Measurements from ENCODE around the gene WNK3. TPM values are rescaled to one million over a fixed set of nuclear protein-coding genes. Genes with fewer than 3 reads are reported as not detected.
A peak's percentile ranks its signal among the peaks of the same experiment; 100 is the strongest.

Gene WNK3
- total and polyA plus RNA-seq, 9 of the 15 experiments (the other 6 are each of a cell fraction or from before 2014, with no cell fraction given): under 0.01 to 0.02 (median 0.01) TPM; not detected in 4

DNA sequence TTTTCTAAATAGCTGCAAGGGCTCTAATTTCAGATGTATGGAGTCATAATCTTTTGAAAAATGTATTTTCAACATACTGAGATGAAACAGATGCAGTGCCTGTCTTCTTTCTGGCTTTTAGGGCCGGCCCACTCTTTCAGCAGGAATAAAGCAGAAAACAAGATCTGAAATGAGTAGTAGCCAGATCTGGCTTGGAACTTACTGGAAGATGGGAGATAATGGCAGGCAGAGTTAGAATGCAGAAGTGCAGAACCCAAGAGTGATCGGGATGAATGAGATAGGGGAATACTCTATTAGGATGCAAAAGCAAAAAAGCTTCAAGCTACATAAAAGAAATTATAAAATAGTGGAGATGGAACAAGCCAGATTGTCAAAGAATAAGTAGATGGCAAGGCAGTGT is 173.4 kb downstream of the WNK3 start:
- ChIA-PET POLR2A (no interaction called here), CTCF (ENCODE audit: low intra/inter-chr PET ratio) (no interaction called here)
- Histone ChIP-seq H3K9me3 (replicated peaks; ENCODE audit: control insufficient read depth, insufficient read depth, low read depth, low read length) (no peaks in the 10 kb centered on the region), H3K4me3 (no peak overlapping the region), H3K4me1 (replicated peaks in 1 of 2; ENCODE audit: control insufficient read depth in 2 of 2, insufficient read depth in 2 of 2, low read length in 2 of 2) (peaks cover 0 to 5% of the 10 kb centered on the region in 2 experiments; a peak in 2 of 5 replicates), H3K27ac (ENCODE audit: extremely low read depth, low read depth, low read length) (no peak overlapping the region), H3K79me2 (ENCODE audit: control insufficient read depth, insufficient read depth, low read length) (peaks cover 36% of the 10 kb centered on the region), H3K27me3 (ENCODE audit: control insufficient read depth in 2 of 2, insufficient read depth in 2 of 2, low read length in 2 of 2) (no peaks in the 10 kb centered on the region), H3K9me1 (ENCODE audit: control insufficient read depth, insufficient read depth, low read length) (no peaks in the 10 kb centered on the region), H3K4me2 (ENCODE audit: insufficient read depth, low read length) (no peak overlapping the region), H3K9ac (ENCODE audit: insufficient read depth in 1 of 2, low read depth in 2 of 2, low read length in 2 of 2) (no peak overlapping the region), H4K20me1 (replicated peaks; ENCODE audit: control insufficient read depth, insufficient read depth, low read length) (no peaks in the 10 kb centered on the region), H3K36me3 (ENCODE audit: control insufficient read depth, insufficient read depth, low read length) (no peaks in the 10 kb centered on the region), H2AFZ (ENCODE audit: low read depth, low read length) (no peak overlapping the region)
- in situ Hi-C loops (cut with MboI) (no loop called here), intact Hi-C loops (cut with micrococcal nuclease) (no loop called here)
- WGBS (ENCODE audit: insufficient coverage, low coverage, missing lambda C conversion rate): 20% methylated on average over 2 of the region's 2 CpGs
- peak; percentile 13; the same call in 1 of the 2 replicates for TF ChIP-seq SPI1 (IDR thresholded peaks at IDR 0.05; ENCODE audit: borderline replicate concordance, low read depth, low read length)
- TF ChIP-seq ARHGAP35 (IDR thresholded peaks at IDR 0.05; ENCODE audit: partially characterized antibody): no peak
- no peak for FAIRE-seq
- no peak for DNase-seq (ENCODE audit: extremely low read depth in 1 of 4, low spot score in 3 of 4)
- ATAC-seq: no peak
- no TSS peak for BruUV-seq (replicated peaks)

DNA sequence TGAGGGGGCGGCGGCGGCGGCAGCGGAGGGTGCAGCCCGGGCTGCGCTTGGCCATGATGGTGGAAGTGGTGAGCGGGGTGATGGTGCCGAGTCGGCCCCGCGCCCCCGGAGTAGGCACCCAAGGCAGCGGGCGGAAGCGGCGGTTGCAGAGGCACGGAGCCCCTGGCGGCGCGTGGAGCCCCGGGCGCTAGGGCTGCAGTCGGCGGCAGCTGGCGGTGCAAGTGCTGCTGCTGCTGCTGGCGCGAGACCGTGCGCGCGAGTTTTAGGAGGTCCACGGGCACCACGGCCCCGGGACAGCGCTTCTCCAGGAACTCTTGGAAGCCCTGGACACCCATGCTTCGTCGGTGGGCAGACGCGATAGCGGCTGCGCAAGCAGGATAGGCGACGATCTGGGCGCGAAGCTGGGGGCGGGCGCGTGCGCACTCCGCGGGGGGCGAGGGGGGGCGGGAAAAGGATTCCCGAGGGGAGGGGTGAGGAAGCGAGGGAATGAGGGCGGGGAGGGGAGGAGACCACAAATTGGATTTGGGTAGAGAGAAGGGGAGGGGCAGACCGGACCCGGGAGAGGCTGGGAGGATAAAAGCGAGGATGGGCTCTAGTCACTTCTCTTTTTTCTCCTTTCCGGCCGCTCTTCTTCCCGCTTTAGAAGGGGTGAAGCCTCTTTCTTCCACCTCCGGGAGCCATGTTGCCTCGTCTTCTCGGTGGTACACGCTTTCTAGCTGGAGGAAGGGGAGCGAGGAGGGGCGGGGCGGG is 174.8 kb downstream of the WNK3 start, which contains the start of gene FAM120C:
Gene FAM120C (minus strand): TSS at position 391 of the 750 bp plus-strand sequence. CDS start 56 bp downstream, at position 335.
- ChIA-PET POLR2A (interaction anchor here (0.6 kb wide), 1 partner anchor 13 kb away, joined by 4 read pairs; no protein-coding TSS in a partner anchor), CTCF (ENCODE audit: low intra/inter-chr PET ratio) (no interaction called here)
- H3K79me2 ChIP-seq (ENCODE audit: control insufficient read depth, insufficient read depth, low read length): peaks cover 50% of the 10 kb centered on the region
- H3K4me3 ChIP-seq: peak within 1 kb of the TSS; percentile 56
- no peaks in the 10 kb centered on the region for H3K9me1 ChIP-seq (ENCODE audit: control insufficient read depth, insufficient read depth, low read length)
- FAIRE-seq (no peak), ATAC-seq (peak; percentile 83), DNase-seq (ENCODE audit: extremely low read depth in 1 of 4, low spot score in 3 of 4) (peak; percentile 75 to 86 (median 81))
- H3K27ac ChIP-seq (ENCODE audit: extremely low read depth, low read depth, low read length): peak within 1 kb of the TSS; percentile 66
- WGBS (ENCODE audit: insufficient coverage, low coverage, missing lambda C conversion rate): 22% methylated on average over 32 of the region's 70 CpGs
- peaks cover 0 to 5% of the 10 kb centered on the region in 2 experiments; a peak in 2 of 5 replicates for H3K4me1 ChIP-seq (replicated peaks in 1 of 2; ENCODE audit: control insufficient read depth in 2 of 2, insufficient read depth in 2 of 2, low read length in 2 of 2)
- intact Hi-C loops (cut with micrococcal nuclease): no loop called here
- H4K20me1 ChIP-seq (replicated peaks; ENCODE audit: control insufficient read depth, insufficient read depth, low read length): no peaks in the 10 kb centered on the region
- H3K36me3 ChIP-seq (ENCODE audit: control insufficient read depth, insufficient read depth, low read length): no peaks in the 10 kb centered on the region
- peak within 1 kb of the TSS; percentile 57 to 92; a peak in 3 of 4 replicates for H3K9ac ChIP-seq (ENCODE audit: insufficient read depth in 1 of 2, low read depth in 2 of 2, low read length in 2 of 2)
- peak within 1 kb of the TSS; percentile 82 for H2AFZ ChIP-seq (ENCODE audit: low read depth, low read length)
- no peaks in the 10 kb centered on the region for H3K9me3 ChIP-seq (replicated peaks; ENCODE audit: control insufficient read depth, insufficient read depth, low read depth, low read length)
- H3K4me2 ChIP-seq (ENCODE audit: insufficient read depth, low read length): peak within 1 kb of the TSS; percentile 71
- H3K27me3 ChIP-seq (ENCODE audit: control insufficient read depth in 2 of 2, insufficient read depth in 2 of 2, low read length in 2 of 2): no peaks in the 10 kb centered on the region
- no TSS peak for BruUV-seq (replicated peaks)
- in situ Hi-C loops (cut with MboI): no loop called here
- TF ChIP-seq POLR2G (IDR thresholded peaks at IDR 0.05; ENCODE audit: low read depth, low read length): peak; percentile 75
- TF ChIP-seq NRF1 (conservative IDR thresholded peaks at IDR 0.05 in 1 of 2, IDR thresholded peaks at IDR 0.05 in 1 of 2): peak; percentile 77 to 82
- peak; percentile 58; the same call in 1 of the 2 replicates for TF ChIP-seq PHF8 (IDR thresholded peaks at IDR 0.05; ENCODE audit: borderline replicate concordance, low read length)
- TF ChIP-seq TBP (optimal IDR thresholded peaks at IDR 0.05; ENCODE audit: low read depth, low read length): peak; percentile 23
- no peak for TF ChIP-seq U2AF1 (optimal IDR thresholded peaks at IDR 0.05; ENCODE audit: low read depth, low read length)
- TF ChIP-seq EP400 (IDR thresholded peaks at IDR 0.05): peak; percentile 35; the same call in 1 of the 2 replicates
- TF ChIP-seq, protein P1, sequence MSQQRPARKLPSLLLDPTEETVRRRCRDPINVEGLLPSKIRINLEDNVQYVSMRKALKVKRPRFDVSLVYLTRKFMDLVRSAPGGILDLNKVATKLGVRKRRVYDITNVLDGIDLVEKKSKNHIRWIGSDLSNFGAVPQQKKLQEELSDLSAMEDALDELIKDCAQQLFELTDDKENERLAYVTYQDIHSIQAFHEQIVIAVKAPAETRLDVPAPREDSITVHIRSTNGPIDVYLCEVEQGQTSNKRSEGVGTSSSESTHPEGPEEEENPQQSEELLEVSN (IDR thresholded peaks at IDR 0.05; ENCODE audit: borderline replicate concordance in 1 of 2, extremely low read depth in 1 of 2, insufficient read depth in 1 of 2, insufficient read length in 1 of 2, low read depth in 1 of 2, low read length in 1 of 2, poor library complexity in 1 of 2, severe bottlenecking in 1 of 2): peak in 1 of 2 experiments; percentile 46
- peak; percentile 32 for TF ChIP-seq TAF1 (IDR thresholded peaks at IDR 0.05; ENCODE audit: control insufficient read depth, extremely low read depth, insufficient read depth, low read length, severe bottlenecking)
- no peak for TF ChIP-seq ZNF431 (CRISPR knock-in tag; IDR thresholded peaks at IDR 0.05)
